Measurements from ENCODE around the gene TRMT10B.
"Not testable (repeated sequence)": the region's sequence is repeated elsewhere in the genome, so short reads cannot be mapped to it uniquely, and the experiment has no call there.

The TRMT10B gene

DNA sequence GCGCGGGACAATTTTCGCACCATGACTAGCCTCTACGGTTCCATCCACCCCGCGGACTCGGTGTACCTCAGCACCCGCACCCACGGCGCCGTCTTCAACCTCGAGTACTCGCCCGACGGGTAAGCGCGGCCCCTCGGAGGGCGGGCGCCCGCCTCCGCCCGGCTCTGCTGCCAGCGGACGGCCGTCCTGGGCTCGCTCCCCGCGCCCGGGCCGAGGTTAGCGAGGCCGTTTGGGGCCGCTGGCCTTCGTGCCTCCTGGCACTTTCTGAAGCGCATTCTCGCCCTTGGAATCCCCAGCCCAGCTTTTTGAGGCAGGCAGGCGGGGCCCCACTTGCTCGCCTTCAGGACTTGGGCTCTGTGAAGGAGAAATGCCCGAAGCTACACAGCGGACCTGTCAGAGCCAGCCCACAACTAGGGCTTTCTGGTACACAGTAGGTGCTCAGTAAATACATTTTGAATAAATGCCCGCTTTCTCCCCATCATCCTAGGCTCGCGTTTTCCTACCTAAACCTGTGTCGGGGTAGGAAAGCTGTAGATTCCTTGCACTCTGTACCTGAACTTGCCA lies 47.8 kb downstream of the TRMT10B start:
- DNase-seq (ENCODE audit: low read depth in 2 of 2) = no peak

DNA sequence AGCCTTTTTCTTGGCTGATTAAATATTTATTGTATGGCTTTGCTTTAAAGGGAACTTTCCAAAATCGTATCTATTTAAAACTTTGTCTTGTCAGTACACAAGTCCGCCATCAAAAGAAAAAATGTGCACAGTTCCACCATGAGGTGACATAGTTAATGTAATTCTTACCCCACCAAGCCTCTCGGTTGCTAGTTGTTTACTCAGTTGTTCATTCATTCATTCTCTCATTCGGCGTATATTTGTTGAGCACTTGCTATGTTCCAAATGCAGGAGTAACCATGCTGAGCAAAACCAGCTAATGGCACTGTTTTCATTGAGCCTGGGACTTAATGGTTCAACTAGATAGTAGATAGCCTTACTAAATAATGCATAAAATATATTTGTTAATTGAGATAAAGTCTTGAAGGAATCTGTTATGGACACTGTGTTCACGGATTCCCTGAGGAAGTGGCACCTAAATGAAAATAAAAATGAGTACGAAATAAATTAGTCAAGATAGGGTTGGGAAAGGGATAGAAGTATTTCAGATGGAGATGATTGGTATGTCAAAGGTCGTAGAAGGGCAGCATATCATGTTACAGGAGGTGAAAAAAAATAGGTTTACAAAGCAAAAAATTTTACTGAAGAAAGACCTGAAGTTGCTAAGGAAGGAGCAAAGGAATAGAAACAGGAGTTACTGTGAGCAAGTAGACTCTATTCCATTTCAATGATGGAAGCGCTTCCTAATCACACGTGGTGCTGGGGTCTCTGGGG lies 48.5 kb downstream of the TRMT10B start:
- DNase-seq (ENCODE audit: low read depth in 2 of 2) = no peak

DNA sequence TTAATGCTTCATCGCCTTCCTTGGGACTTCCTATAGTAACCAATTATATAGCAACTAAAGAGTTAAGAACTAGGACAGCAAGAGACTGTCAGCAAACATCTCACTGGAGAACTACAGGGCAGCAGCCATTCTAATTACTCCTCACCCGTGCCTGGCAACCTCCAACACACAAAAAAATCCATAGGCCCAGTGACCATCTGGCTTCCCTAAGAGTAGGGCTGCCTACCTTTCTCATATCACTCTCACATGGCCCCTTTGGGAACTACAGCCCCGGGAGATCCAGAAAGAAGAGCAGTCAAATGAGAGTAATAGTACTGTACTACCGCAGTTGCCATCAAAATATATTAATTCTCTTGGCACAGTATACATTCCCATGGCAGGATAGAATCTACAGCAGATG lies 52.7 kb downstream of the TRMT10B start:
- no peak for DNase-seq (ENCODE audit: low read depth in 2 of 2)

DNA sequence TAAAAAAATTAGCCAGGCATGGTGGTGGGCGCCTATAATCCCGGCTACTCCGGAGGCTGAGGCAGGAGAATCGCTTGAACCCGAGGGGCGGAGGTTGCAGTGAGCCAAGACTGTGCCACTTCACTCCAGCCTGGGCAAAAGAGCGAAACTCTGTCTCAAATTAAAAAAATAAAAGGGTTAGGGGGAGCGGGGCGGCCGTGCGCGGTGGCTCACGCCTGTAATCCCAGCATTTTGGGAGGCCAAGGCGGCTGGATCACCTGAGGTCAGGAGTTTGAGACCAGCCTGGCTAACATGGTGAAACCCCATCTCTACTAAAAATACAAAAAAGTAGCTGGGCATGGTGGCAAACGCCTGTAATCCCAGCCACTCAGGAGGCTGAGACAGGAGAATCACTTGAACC lies 56.1 kb downstream of the TRMT10B start:
- not testable (repeated sequence) for DNase-seq (ENCODE audit: low read depth in 2 of 2)

DNA sequence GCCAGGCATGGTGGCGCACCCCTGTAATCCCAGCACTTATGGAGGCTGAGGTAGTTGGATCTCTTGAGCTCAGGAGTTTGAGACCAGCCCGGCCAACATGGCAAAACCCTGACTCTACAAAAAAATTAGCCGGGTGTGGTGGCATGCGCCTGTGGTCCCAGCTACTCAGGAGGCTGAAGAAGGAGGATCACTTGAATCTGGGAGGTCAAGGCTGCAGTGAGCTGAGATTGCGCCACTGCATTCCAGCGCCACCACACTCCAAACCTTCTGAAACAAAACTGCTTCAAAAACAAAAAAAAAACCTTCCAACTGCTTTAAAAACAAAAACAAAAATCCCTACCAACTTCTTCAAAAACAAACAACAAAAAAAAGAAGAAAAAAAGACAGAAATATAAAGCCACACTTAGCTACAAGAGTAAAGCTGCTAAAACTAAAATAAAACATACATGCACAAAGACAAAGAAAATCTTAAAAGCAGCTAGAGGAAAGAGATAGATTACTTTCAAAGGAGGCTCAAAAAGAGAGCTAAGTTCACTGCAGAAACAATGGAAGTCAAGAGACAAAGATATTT lies 58.4 kb downstream of the TRMT10B start:
- DNase-seq (ENCODE audit: low read depth in 2 of 2) = no peak

DNA sequence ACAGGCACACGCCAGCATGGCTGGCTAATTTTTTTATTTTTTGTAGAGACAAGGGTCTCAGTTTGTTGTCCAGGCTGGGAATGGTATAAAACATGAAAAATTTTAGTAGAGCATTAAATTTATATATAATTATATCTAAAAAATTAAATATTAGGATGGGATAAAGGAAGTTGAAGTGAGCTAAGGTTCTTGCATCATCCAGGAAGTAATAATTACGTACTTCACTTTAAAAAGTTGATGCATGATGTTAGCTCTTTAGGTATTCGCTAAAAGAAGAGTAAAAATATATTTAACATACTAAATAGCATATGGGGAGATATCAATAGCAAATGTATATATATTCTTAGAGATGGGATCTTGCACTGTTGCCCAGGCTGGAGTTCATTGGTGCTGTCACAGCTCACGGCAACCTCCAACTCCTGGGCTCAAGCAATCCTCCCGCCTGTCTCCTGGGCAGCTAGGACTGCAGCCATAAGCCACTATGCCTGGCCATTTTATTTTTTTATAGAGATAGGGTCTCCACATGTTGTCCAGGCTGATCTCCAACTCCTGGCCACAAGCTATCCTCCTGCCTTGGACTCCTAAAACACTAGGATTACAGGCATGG lies 59.3 kb downstream of the TRMT10B start:
- no peak for DNase-seq (ENCODE audit: low read depth in 2 of 2)

DNA sequence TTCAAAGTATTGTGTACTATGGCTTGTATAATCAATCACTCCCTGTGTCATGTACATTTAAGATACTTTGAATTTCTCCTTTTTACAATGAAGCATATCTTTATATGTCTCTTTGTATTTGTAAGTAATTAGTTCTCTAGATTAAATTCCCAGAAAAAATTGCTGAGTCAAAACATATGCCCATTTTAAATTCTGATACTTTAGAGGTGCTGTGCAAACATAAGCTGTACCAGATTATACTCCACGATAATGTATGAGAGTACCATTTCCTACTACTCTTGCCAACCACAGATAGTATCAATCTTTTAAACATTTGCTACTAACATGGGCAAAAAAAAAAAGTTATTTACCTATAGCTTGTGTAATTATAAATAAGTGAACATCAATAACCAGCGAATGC lies 65.2 kb downstream of the TRMT10B start:
- no peak for DNase-seq (ENCODE audit: low read depth in 2 of 2)

DNA sequence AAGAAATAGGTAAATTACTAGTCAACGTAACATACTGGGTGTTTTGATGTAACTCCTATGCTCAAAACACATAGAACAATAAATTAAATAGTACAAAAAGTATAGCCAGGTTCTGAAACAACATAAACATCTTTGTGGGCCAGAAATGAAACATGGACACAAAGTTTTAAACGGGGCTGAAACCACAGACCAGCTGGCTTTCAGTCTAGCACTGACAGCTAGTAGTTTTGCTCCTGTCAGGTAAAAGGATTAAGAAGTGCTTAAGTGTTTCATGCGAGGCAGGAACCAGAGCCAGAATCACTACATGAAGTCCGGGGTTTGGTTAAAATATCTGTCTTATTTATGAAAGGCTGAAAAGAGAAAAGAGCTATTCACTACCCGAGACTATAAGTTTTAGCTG lies 66.5 kb downstream of the TRMT10B start:
- no peak for DNase-seq (ENCODE audit: low read depth in 2 of 2)

DNA sequence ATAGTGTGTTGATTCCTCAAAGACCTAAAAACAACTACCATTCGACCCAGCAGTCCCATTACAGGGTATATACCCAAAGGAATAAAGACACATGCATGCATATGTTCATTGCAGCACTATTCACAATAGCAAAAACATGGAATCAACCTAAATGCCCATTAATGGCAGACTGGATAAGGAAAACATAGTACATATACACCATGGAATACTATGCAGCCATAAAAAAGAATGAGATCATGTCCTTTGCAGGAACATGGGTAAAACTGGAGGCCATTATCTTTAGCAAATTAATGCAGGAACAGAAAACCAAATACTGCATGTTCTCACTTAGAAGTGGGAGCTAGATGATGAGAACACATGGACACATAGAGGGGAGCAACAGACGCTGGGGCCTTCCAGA lies 71.6 kb downstream of the TRMT10B start:
- DNase-seq (ENCODE audit: low read depth in 2 of 2) = not testable (repeated sequence)

DNA sequence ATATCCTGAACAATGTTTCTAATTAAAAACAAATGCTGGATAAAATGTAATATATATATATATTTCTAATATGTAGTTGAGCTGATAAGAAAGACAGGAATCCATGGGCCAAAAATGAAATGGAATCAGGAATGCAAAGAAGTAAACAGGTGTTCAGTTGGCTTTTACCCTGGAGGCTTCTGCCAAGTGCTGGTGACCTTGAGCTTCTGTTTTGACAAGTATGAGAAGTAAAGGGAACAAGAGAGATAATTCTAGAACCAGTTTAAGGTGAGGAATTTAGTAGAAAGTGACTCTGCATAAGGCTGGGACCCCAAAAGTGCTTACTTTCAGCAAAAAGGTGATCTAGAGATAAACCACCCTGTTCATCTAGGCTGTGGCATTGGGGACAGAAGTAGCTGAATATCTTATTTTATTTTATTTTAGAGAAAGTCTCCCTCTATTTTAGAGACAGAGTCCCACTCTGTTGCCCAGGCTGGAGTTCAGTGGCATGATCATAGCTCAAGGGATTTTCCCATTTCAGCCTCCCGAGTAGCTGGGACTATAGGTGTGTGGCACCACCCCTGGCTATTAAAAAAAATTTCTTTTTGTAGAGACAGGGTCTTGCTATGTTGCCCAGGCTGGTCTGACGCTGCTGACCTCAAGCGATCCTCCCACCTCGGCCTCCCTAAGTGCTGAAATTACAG lies 74.0 kb downstream of the TRMT10B start:
- DNase-seq (ENCODE audit: low read depth in 2 of 2) = no peak

Measured in fibroblast of skin of left quadriceps (primary cell).